CD4-positive, alpha-beta T cell (primary cell): ENCODE measurements around the gene BPGM. TPM values are rescaled to one million over a fixed set of nuclear protein-coding genes. Genes with fewer than 3 reads are reported as not detected.

Source experiments
- ATAC-seq: fragments of 200-7000 bp; cut with Tn5 transposase; one replicate; pipeline ENCODE4 v1.10.0; 2022; ENCODE audit warnings: mild to moderate bottlenecking; ENCODE audit not compliant: poor library complexity
- CTCF ChIA-PET: fragments of 350-600 bp; sonication (Branson Sonifier 250); formaldehyde crosslinking; loops from one replicate; lab custom pipeline; 2021; ENCODE audit warnings: antibody characterized with exemption, inconsistent platforms; lab: Charles Lee
- POLR2A ChIA-PET: fragments of 350-600 bp; sonication (Branson Sonifier 250); formaldehyde crosslinking; loops from one replicate; lab custom pipeline; 2021; ENCODE audit warnings: antibody characterized with exemption, inconsistent platforms; lab: Charles Lee
- DNase-seq, 14 experiments: peaks; one replicate each; pipeline ENCODE4 v3.0.0-alpha.2; 2013 to 2020; ENCODE audit warnings: mixed read lengths in 2 of 14
- H3K27ac ChIP-seq, 2 donors: one replicate each; pipeline versions ENCODE4 v1.5.1 to v1.7.0; 2013; ENCODE audit warnings: low read length in 2 of 2, low read depth in 1 of 2, mild to moderate bottlenecking in 1 of 2
- H3K27me3 ChIP-seq, 2 experiments: 1 replicate in 1 of 2; 2 replicates in 1 of 2; pipeline versions ENCODE4 v1.6.1 to v1.7.0; 2013; ENCODE audit warnings: low read length in 2 of 2, control low read depth in 1 of 2, mild to moderate bottlenecking in 1 of 2, moderate library complexity in 1 of 2; ENCODE audit not compliant: insufficient read depth in 2 of 2, control insufficient read depth in 1 of 2
- H3K36me3 ChIP-seq: one replicate; pipeline ENCODE4 v1.6.1; 2013; ENCODE audit warnings: low read length, control low read depth; ENCODE audit not compliant: insufficient read depth
- H3K4me1 ChIP-seq: one replicate; pipeline ENCODE4 v1.6.1; 2013; ENCODE audit warnings: low read length, control low read depth; ENCODE audit not compliant: insufficient read depth
- H3K4me3 ChIP-seq: one replicate; pipeline ENCODE4 v1.5.1; 2013; ENCODE audit warnings: mild to moderate bottlenecking, low read length, moderate library complexity
- H3K9me3 ChIP-seq, 2 experiments: 1 replicate in 1 of 2; 2 replicates in 1 of 2; pipeline versions ENCODE4 v1.6.1 to v1.7.0; 2013; ENCODE audit warnings: low read length in 2 of 2, mild to moderate bottlenecking in 2 of 2, control low read depth in 1 of 2, moderate library complexity in 1 of 2; ENCODE audit not compliant: control insufficient read depth in 1 of 2, insufficient read depth in 1 of 2
- H3K27ac Mint-ChIP-seq: one replicate; pipeline ENCODE4 v1.8.0; 2020; ENCODE audit warnings: mixed read lengths
- H3K27me3 Mint-ChIP-seq: one replicate; pipeline ENCODE4 v1.8.0; 2021; ENCODE audit warnings: mixed read lengths
- H3K36me3 Mint-ChIP-seq: one replicate; pipeline ENCODE4 v1.8.0; 2021; ENCODE audit warnings: low read depth, mixed read lengths
- H3K4me1 Mint-ChIP-seq: one replicate; pipeline ENCODE4 v1.8.0; 2021; ENCODE audit warnings: low read depth, mixed read lengths
- H3K4me3 Mint-ChIP-seq: one replicate; pipeline ENCODE4 v1.8.0; 2020; ENCODE audit warnings: mild to moderate bottlenecking, mixed read lengths
- H3K9me3 Mint-ChIP-seq: one replicate; pipeline ENCODE4 v1.8.0; 2020; ENCODE audit warnings: mixed read lengths
- intact Hi-C, 2 experiments: fragments of 100-400 bp; cut with DNase I in 1 of 2; cut with micrococcal nuclease in 1 of 2; formaldehyde crosslinking; loops; one replicate each; pipeline versions ENCODE4 v1.15.1 to v1.9.0; 2023 to 2025; cut with DNase I, micrococcal nuclease
- total RNA-seq, 174 experiments: library from RNA in 2 of 174; stranded (reverse) in 2 of 174; gene quantifications; one replicate each; pipeline ENCODE4 v1.2.3 and lab custom pipeline; 2021 to 2026
- TF ChIP-seq, protein P1 (sequence below): fragments of 200-600 bp; IDR thresholded peaks from one replicate; pipeline ENCODE4 v1.8.0; 2022; ENCODE audit warnings: antibody characterized with exemption, mild to moderate bottlenecking

The BPGM gene
- total RNA-seq, 2 experiments from 2014 or later = 46.3 to 46.6 TPM

DNA sequence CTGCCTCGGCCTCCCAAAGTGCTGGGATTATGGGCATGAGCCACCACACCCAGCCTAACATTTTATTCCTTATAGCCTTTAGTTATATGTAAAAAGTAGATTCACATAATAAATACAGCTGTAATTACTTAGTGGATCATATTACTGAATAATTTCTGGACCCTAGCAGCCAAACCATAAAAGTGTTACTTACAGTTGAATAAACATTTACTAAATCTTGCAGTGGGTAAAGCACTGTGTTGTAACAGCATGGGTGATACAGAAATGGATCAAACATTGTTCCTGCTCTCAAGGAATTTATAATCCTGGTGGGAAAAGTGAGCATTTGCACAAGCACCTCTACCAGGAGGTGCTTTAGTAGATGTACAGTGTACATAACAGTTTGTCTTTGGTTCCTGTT, 25.0 kb downstream of the BPGM start:
- Mint-ChIP-seq H3K27ac (peak overlapping the region; percentile 89), H3K9me3 (no peaks in the 10 kb centered on the region), H3K4me3 (peak overlapping the region; percentile 1), H3K4me1 (peaks cover 69% of the 10 kb centered on the region), H3K36me3 (peaks cover 39% of the 10 kb centered on the region), H3K27me3 (no peaks in the 10 kb centered on the region)
- H3K4me3 ChIP-seq = no peak overlapping the region
- ATAC-seq = no peak
- H3K27ac ChIP-seq = no peak overlapping the region
- DNase-seq = no peak
- peaks cover 18% of the 10 kb centered on the region for H3K4me1 ChIP-seq
- TF ChIP-seq, protein P1, sequence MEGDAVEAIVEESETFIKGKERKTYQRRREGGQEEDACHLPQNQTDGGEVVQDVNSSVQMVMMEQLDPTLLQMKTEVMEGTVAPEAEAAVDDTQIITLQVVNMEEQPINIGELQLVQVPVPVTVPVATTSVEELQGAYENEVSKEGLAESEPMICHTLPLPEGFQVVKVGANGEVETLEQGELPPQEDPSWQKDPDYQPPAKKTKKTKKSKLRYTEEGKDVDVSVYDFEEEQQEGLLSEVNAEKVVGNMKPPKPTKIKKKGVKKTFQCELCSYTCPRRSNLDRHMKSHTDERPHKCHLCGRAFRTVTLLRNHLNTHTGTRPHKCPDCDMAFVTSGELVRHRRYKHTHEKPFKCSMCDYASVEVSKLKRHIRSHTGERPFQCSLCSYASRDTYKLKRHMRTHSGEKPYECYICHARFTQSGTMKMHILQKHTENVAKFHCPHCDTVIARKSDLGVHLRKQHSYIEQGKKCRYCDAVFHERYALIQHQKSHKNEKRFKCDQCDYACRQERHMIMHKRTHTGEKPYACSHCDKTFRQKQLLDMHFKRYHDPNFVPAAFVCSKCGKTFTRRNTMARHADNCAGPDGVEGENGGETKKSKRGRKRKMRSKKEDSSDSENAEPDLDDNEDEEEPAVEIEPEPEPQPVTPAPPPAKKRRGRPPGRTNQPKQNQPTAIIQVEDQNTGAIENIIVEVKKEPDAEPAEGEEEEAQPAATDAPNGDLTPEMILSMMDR = no peak
- ChIA-PET CTCF (interaction anchor here (1.2 to 4.5 kb wide), 5 partner anchors 10 to 39 kb away, joined by 3 to 31 read pairs (median 7); partner anchors contain the start of gene BPGM), POLR2A (interaction anchor here (0.5 to 6.3 kb wide), 4 partner anchors 21 to 36 kb away, joined by 3 to 105 read pairs (median 3); partner anchors contain the start of gene BPGM)
- peaks cover 7 to 8% of the 10 kb centered on the region in 2 experiments for H3K9me3 ChIP-seq
- intact Hi-C loops = no loop called here
- no peaks in the 10 kb centered on the region for H3K36me3 ChIP-seq
- no peaks in the 10 kb centered on the region for H3K27me3 ChIP-seq

DNA sequence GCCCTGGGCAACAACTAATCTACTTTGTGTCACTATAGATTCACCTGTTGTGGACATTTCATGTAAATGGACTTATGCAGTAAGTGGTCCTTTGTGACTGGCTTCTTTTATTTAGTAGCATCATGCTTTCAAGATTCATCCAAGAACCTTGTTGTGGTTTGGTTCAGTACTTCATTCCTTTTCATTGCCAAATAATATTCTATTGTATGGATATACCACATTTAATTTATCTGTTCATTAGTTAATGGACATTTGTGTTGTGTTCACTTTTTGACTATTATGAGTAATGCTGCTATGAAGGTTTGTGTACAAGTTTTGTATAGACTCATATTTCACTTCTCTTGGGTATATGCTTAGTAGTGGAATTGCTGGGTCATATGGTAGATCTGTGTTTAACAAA, 27.8 kb downstream of the BPGM start:
- Histone ChIP-seq H3K9me3 (peaks cover 7 to 8% of the 10 kb centered on the region in 2 experiments), H3K4me3 (no peak overlapping the region), H3K27me3 (no peaks in the 10 kb centered on the region), H3K4me1 (peaks cover 9% of the 10 kb centered on the region), H3K36me3 (peaks cover 8% of the 10 kb centered on the region), H3K27ac (no peak overlapping the region)
- H3K36me3 Mint-ChIP-seq = peaks cover 36% of the 10 kb centered on the region
- CTCF ChIA-PET = interaction anchor here (0.8 kb wide), 1 partner anchor 42 kb away, joined by 3 read pairs; no protein-coding TSS in a partner anchor
- intact Hi-C loops = no loop called here
- no peak for ATAC-seq
- no peaks in the 10 kb centered on the region for H3K9me3 Mint-ChIP-seq
- TF ChIP-seq, protein P1 = no peak
- peak overlapping the region; percentile 70 for H3K27ac Mint-ChIP-seq
- peaks cover 69% of the 10 kb centered on the region for H3K4me1 Mint-ChIP-seq
- H3K27me3 Mint-ChIP-seq = no peaks in the 10 kb centered on the region
- POLR2A ChIA-PET = no interaction called here
- no peak for DNase-seq
- no peak overlapping the region for H3K4me3 Mint-ChIP-seq

DNA sequence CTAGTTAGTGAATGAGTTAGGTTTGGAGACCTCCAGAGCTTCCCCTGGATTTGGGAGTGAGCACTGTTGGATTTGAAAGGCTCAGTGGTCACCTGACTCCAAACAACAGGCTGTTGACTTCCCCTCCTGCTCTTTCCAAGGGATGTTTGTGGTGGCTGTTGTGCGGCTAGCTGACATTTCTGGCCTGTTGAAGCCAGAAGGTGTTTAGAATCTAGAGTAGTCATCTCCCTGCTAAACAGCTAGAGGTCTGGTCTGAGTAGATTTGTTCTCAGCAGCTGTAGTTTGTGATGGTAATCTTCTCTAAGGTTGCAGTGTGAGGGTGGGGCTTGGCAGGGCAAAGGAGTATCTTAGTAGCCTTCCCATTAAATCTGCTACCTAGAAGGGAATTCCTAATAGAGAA, 30.1 kb downstream of the BPGM start:
- H3K4me3 Mint-ChIP-seq = no peak overlapping the region
- ChIA-PET POLR2A (interaction anchor here (0.7 kb wide), 1 partner anchor 29 kb away, joined by 3 read pairs; the partner anchor contains the start of gene BPGM), CTCF (interaction anchor here (2.3 kb wide), 1 partner anchor 14 kb away, joined by 7 read pairs; no protein-coding TSS in a partner anchor)
- Histone ChIP-seq H3K36me3 (peaks cover 12% of the 10 kb centered on the region), H3K27me3 (no peaks in the 10 kb centered on the region), H3K4me1 (no peaks in the 10 kb centered on the region), H3K4me3 (no peak overlapping the region), H3K9me3 (peaks cover 7 to 8% of the 10 kb centered on the region in 2 experiments), H3K27ac (no peak overlapping the region)
- H3K4me1 Mint-ChIP-seq = peaks cover 52% of the 10 kb centered on the region
- intact Hi-C loops = loop anchor here in 1 of 2 experiments (5.0 kb wide), 1 partner anchor 34 kb away; no protein-coding TSS in a partner anchor
- no peaks in the 10 kb centered on the region for H3K27me3 Mint-ChIP-seq
- H3K27ac Mint-ChIP-seq = peak overlapping the region; percentile 70
- H3K9me3 Mint-ChIP-seq = no peaks in the 10 kb centered on the region
- peaks cover 45% of the 10 kb centered on the region for H3K36me3 Mint-ChIP-seq
- no peak for DNase-seq
- TF ChIP-seq, protein P1 = no peak
- ATAC-seq = no peak
